ENCODE data around the gene SH3BP4.

SH3BP4 gene

GRCh38 chr2:235063471-235063961 is 111.7 kb downstream of the SH3BP4 start:
- no peak overlapping the region for H3K4me3 ChIP-seq (ENCODE audit: low read length)
- H3K9me2 ChIP-seq (replicated peaks; ENCODE audit: control insufficient read depth, low read length) = no peaks in the 10 kb centered on the region
- H3K27me3 ChIP-seq (ENCODE audit: control insufficient read depth, low read length) = no peaks in the 10 kb centered on the region
- no peak overlapping the region for H3K4me2 ChIP-seq (ENCODE audit: low read length)
- TF ChIP-seq CTCF (IDR thresholded peaks at IDR 0.05; ENCODE audit: low read depth, low read length, poor library complexity, severe bottlenecking) (no peak), EZH2phosphoT487 (IDR thresholded peaks at IDR 0.05; ENCODE audit: borderline replicate concordance, low read length) (no peak)
- no peaks in the 10 kb centered on the region for H3K4me1 ChIP-seq (ENCODE audit: control insufficient read depth, low read length)
- no peaks in the 10 kb centered on the region for H3K9me3 ChIP-seq (ENCODE audit: control insufficient read depth, insufficient read depth, low read length)
- no peaks in the 10 kb centered on the region for H3F3A ChIP-seq (ENCODE audit: control insufficient read depth, insufficient read depth)
- H3K36me3 ChIP-seq (ENCODE audit: control insufficient read depth, low read length) = no peaks in the 10 kb centered on the region
- no peaks in the 10 kb centered on the region for H3K79me2 ChIP-seq (ENCODE audit: control insufficient read depth, low read length)
- no peak overlapping the region for H3K27ac ChIP-seq (ENCODE audit: low read depth, low read length)
- no peaks in the 10 kb centered on the region for H4K20me1 ChIP-seq (ENCODE audit: control insufficient read depth, insufficient read depth, low read depth, low read length)

GRCh38 chr2:235064976-235065375 is 113.2 kb downstream of the SH3BP4 start:
- no peaks in the 10 kb centered on the region for H3K27me3 ChIP-seq (ENCODE audit: control insufficient read depth, low read length)
- no peak overlapping the region for H3K27ac ChIP-seq (ENCODE audit: low read depth, low read length)
- no peaks in the 10 kb centered on the region for H3K79me2 ChIP-seq (ENCODE audit: control insufficient read depth, low read length)
- no peaks in the 10 kb centered on the region for H4K20me1 ChIP-seq (ENCODE audit: control insufficient read depth, insufficient read depth, low read depth, low read length)
- H3K9me3 ChIP-seq (ENCODE audit: control insufficient read depth, insufficient read depth, low read length) = no peaks in the 10 kb centered on the region
- no peaks in the 10 kb centered on the region for H3K4me1 ChIP-seq (ENCODE audit: control insufficient read depth, low read length)
- no peaks in the 10 kb centered on the region for H3F3A ChIP-seq (ENCODE audit: control insufficient read depth, insufficient read depth)
- H3K9me2 ChIP-seq (replicated peaks; ENCODE audit: control insufficient read depth, low read length) = no peaks in the 10 kb centered on the region
- no peak for TF ChIP-seq EZH2phosphoT487 (IDR thresholded peaks at IDR 0.05; ENCODE audit: borderline replicate concordance, low read length)
- no peak for TF ChIP-seq CTCF (IDR thresholded peaks at IDR 0.05; ENCODE audit: low read depth, low read length, poor library complexity, severe bottlenecking)
- no peaks in the 10 kb centered on the region for H3K36me3 ChIP-seq (ENCODE audit: control insufficient read depth, low read length)
- H3K4me2 ChIP-seq (ENCODE audit: low read length) = no peak overlapping the region
- no peak overlapping the region for H3K4me3 ChIP-seq (ENCODE audit: low read length)

- no peaks in the 10 kb centered on the region for H3F3A ChIP-seq (ENCODE audit: control insufficient read depth, insufficient read depth)
- H3K4me2 ChIP-seq (ENCODE audit: low read length) = no peak overlapping the region
- H3K79me2 ChIP-seq (ENCODE audit: control insufficient read depth, low read length) = no peaks in the 10 kb centered on the region
- H3K4me1 ChIP-seq (ENCODE audit: control insufficient read depth, low read length) = no peaks in the 10 kb centered on the region
- no peak overlapping the region for H3K27ac ChIP-seq (ENCODE audit: low read depth, low read length)
- no peaks in the 10 kb centered on the region for H3K9me3 ChIP-seq (ENCODE audit: control insufficient read depth, insufficient read depth, low read length)
- H3K9me2 ChIP-seq (replicated peaks; ENCODE audit: control insufficient read depth, low read length) = no peaks in the 10 kb centered on the region
- no peaks in the 10 kb centered on the region for H3K36me3 ChIP-seq (ENCODE audit: control insufficient read depth, low read length)
- no peaks in the 10 kb centered on the region for H3K27me3 ChIP-seq (ENCODE audit: control insufficient read depth, low read length)
- no peak overlapping the region for H3K4me3 ChIP-seq (ENCODE audit: low read length)
- no peaks in the 10 kb centered on the region for H4K20me1 ChIP-seq (ENCODE audit: control insufficient read depth, insufficient read depth, low read depth, low read length)
- TF ChIP-seq EZH2phosphoT487 (IDR thresholded peaks at IDR 0.05; ENCODE audit: borderline replicate concordance, low read length) (no peak), CTCF (IDR thresholded peaks at IDR 0.05; ENCODE audit: low read depth, low read length, poor library complexity, severe bottlenecking) (no peak)
Measured at GRCh38 chr2:235066490-235066889, 114.7 kb downstream of the SH3BP4 start.
